Upper lobe of left lung (tissue), 4 donors: ENCODE results near the gene QPCT.

Experiments used
- CTCF ChIP-seq, 6 experiments: fragments of 450-650 bp in 4 of 6; fragments of 200-600 bp in 2 of 6; sonication (generic) in 2 of 6; IDR thresholded peaks; one replicate each; pipeline ENCODE4 v1.5.1; 2016 to 2019; ENCODE audit warnings: antibody characterized with exemption in 6 of 6
- EP300 ChIP-seq, 4 donors: sonication (generic); formaldehyde crosslinking; IDR thresholded peaks; one replicate each; pipeline ENCODE4 v1.5.1; 2017; ENCODE audit warnings: antibody characterized with exemption in 4 of 4, control low read depth in 2 of 4
- POLR2A ChIP-seq, 4 donors: fragments of 450-650 bp; IDR thresholded peaks; one replicate each; pipeline ENCODE4 v1.5.1; 2016 to 2017; ENCODE audit warnings: antibody characterized with exemption in 4 of 4, mild to moderate bottlenecking in 2 of 4
- POLR2AphosphoS5 ChIP-seq, 2 donors: sonication (generic); formaldehyde crosslinking; IDR thresholded peaks; one replicate each; pipeline ENCODE4 v1.5.1; 2017; ENCODE audit warnings: antibody characterized with exemption in 2 of 2

- no peak for TF ChIP-seq CTCF (IDR thresholded peaks at IDR 0.05)
- TF ChIP-seq POLR2AphosphoS5 (IDR thresholded peaks at IDR 0.05) = no peak
- no peak for TF ChIP-seq POLR2A (IDR thresholded peaks at IDR 0.05)
- TF ChIP-seq EP300 (IDR thresholded peaks at IDR 0.05) = no peak
Measured at GRCh38 chr2:37325625-37326071, 18.8 kb upstream of the QPCT start.
